ENCODE measurements around the gene THEMIS.
"Not testable (repeated sequence)": the region's sequence is repeated elsewhere in the genome, so short reads cannot be mapped to it uniquely, and the experiment has no call there.

THEMIS gene

DNA sequence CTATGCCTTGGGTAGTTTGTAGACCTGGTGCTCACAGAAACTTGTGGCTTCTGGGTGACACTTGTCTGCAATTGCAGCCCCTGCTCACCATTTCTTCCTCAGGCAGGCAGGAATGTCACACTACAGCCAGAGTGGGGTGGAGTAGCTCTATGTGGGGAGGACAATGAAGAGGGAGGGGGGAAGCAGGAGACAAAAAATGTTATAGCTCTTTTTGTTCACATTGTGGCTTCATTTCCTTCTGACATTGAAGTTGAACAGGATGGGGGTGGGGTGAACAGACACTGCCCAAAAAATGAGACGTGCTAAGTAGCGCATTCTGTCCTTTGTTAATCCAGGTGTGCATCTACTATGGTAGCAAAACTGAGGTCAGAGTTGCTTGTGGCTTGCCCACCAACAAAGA, at the start of gene THEMIS:
THEMIS (minus strand) TSS at position 124 of the 400 bp plus-strand sequence. CDS start 126 bp downstream, outside the sequence.
- no peak for DNase-seq (ENCODE audit: low read depth)

DNA sequence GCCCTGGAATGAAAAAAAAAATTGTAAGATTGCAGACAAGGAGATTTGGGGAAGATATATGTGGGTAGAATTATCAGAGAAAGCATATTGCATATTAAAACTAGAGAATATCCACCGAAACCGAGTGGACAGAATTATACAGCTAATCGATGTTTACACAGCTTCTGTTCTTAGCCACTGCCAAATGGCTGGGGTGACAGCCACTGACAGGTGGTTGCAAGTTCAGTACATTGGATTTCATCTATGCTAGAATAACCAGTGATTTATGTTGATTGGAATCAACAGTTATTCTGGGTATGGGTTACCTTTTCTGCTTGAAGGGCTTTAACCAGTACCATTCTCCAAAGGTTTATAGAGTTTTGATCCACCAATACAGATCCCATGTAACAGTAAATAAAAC, 48.4 kb upstream of the THEMIS start:
- no peak for DNase-seq (ENCODE audit: low read depth)

DNA sequence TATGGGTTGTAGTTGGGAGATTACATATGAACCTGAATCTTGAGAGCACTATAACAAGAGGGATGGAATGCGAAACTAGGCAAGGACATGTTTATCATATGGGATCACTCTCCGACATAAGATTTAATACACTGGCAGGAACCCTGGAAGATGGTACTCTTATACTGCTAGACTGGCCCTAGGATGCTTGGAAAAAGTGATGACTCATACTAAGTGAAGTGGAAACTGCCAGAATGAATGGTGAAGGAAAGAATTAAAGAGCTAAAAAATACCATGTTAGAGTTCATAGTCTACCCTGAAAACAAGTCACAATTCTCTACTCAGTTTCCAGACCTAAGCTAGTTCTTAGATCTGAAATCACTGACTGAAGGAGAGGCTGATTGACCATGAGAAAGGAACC, 45.5 kb upstream of the THEMIS start:
- DNase-seq (ENCODE audit: low read depth), result no peak

- no peak for DNase-seq (ENCODE audit: low read depth)
Observed at GRCh38 chr6:127945434-127946097, 44.7 kb upstream of the THEMIS start.

DNA sequence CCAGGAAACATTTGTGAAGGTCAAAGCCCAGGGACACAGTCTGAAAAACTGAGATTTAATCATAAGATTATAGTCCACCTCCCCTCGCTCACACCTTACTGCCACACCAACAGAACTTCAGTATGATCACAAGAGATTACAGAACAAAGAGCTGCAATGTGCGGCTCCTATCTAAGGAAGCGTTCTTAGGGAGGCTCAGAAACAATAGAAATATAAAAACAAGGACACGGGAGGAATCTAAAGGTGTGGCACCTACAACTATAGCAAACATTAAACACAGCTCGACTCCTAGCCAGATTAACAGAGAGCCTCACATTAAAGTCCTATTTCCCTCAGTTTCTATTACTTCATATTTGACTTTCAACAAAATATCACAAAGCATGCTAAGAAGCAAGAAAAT, 40.4 kb upstream of the THEMIS start:
- DNase-seq (ENCODE audit: low read depth), result no peak

GRCh38 chr6:127939442-127940066, 38.7 kb upstream of the THEMIS start:
- no peak for DNase-seq (ENCODE audit: low read depth)

DNA sequence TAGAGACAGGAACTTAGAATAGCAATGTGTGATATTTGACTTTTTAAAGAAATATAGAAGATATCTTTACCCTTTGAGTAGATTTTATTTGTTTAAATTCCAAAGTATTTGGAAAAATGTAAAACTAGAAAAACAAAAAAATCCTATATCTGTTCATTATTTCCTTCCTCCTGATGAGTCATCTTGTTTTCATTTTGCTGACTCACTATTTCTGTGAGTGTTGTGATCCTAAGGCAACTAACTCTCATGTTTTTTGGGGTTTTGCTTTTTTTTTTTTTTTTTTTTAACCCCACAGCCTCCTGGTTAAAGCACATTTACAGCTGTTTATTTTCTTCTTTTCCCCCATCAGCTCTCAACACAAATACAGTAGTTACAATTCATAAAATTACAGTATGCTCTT, 37.8 kb upstream of the THEMIS start:
- no peak for DNase-seq (ENCODE audit: low read depth)

- DNase-seq (ENCODE audit: low read depth), result no peak
Observed at GRCh38 chr6:127937747-127938146, 36.9 kb upstream of the THEMIS start.

DNA sequence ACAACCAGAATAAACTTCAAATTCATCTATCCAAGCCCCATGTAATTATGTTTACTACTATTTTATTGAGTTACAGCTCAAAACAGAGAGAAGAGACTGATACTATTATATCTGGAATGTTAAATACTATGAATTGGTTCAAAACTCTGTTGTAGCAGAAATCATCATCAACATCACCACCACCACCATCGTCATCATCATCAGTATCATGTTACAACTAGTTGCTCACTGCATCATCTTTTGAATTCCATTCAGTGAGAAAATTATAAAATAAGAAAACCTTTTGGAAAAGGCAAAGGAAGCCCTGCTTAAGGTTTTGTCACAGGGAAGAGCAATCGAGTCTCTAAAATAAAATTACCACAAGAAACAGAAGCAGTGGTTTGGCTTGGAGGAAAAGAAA, 36.2 kb upstream of the THEMIS start:
- no peak for DNase-seq (ENCODE audit: low read depth)

- no peak for DNase-seq (ENCODE audit: low read depth)
Observed at GRCh38 chr6:127934956-127935355, 34.1 kb upstream of the THEMIS start.

DNA sequence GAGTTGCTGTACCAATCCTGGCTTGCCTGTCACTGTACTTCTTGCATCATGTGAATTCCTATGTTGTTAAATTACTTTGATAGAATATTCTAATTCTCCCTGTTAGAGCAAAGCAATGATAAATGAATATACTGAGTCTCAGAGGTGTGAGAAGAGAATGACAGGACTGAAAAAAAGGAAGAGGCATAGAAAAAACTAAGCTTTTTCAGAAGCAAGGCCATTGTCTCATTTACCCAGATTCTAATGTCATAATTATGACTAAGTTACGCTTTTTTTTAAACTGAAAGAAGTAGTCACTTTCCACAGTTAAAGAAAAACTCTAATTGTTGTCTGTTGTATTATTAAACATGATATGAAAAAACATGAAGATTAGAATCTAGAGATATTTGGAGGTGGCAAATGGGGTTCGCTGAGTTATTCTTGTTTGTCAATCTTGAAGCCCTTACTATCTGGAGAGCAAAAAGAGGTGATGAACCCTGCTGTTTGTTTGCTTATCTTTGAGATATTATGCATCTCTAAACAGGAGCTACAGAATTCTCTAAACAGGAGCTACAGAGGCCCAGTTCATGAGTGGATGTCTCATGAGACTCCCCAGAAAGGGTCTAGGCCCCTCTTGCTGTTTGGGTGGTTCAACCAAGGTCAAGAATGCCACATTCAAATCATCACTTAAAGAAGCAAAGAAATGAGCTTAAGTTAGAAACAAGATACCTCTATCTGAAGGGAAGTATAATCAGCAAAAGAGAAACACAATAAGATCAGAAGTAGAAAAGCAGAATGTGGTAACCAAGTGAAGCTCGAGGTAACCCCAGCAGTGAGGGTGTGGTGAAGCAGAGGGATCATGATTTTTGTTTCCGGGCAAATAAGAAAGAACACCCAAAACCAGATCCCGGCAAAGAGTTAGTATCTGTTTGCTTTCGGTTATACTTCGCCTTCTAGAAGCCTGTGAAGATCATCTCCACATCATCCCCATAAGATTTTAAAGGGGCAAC, 33.3 kb upstream of the THEMIS start:
- DNase-seq (ENCODE audit: low read depth), result no peak

DNA sequence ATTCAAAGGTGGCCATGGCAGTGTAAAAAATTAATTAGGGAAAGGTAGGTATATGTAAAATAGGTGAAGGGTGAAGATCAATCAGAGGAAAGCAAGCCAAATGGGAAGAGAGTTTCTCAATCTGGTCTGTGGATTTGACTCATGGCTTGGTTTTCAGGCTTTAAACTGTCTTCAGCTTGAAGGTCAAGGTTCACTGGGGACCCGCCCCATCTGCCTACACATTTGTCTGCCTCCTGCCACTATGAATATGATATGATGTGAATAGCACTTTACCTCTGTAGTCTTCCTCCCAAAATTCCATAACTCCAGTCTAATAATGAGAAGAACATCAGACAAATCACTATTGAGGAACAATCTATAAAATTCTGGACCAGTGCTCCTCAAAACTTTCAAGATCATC, 32.3 kb upstream of the THEMIS start:
- DNase-seq (ENCODE audit: low read depth), result no peak

- DNase-seq (ENCODE audit: low read depth), result no peak
Observed at GRCh38 chr6:127932708-127933107, 31.9 kb upstream of the THEMIS start.

GRCh38 chr6:127926441-127926840, 25.6 kb upstream of the THEMIS start:
- not testable (repeated sequence) for DNase-seq (ENCODE audit: low read depth)

DNA sequence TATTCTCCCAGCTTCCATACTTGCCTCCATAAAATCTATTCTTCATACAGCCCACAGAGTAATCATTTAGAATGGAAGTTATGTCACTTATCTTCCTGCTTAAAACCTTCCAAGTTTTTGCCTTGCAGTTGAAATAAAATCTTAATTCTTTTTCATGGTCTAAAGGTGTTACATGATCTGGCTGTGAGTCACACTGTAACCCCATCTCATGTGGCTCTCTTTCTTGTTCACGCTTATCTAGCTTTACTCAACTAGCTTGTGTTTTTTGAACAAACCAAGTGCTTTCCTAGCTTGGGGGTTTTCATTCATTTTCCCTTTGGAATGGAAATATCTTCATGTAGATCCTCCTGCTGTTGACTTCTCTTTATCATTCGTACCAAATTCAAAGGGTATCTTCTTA, 23.6 kb upstream of the THEMIS start:
- DNase-seq (ENCODE audit: low read depth), result no peak

DNA sequence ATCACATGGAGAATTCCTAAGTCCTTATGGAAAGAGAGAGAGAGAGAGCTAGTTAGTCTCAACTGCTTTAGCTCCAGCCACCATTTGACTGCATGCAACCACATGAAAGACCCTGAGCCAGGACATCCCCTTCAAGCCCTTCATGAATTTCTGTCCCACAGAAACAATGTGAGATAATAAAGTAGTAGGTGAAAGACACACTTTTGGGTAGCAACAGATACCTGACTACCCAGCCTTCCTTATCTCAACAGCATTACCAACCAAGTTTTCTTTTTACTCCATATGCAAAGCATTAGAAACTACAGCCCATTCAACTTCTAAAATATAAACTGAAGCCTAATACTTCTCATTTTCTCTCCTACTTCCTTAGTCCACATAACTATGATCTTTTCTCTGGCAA, 23.2 kb upstream of the THEMIS start:
- no peak for DNase-seq (ENCODE audit: low read depth)

DNA sequence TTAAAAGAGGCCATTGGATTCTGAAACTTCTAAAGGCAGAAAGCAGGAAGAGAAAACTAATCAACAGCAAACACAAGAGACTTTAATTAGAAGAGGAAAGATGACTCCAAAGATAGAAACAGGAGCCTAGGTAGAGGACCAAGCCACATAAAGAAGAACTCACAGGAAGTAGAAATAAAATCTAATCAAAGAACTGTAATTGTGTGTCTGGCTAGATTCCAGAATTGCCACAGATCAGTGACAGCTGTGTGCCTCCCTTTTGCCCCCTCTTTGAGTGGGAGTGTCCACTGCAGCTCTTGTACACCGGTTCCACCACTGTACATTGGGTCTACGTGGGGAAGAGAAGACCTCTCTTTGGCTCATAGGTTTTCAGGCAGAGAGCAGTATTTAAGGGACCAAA, 22.3 kb upstream of the THEMIS start:
- DNase-seq (ENCODE audit: low read depth), result no peak

- no peak for DNase-seq (ENCODE audit: low read depth)
Observed at GRCh38 chr6:127921982-127922381, 21.1 kb upstream of the THEMIS start.

DNA sequence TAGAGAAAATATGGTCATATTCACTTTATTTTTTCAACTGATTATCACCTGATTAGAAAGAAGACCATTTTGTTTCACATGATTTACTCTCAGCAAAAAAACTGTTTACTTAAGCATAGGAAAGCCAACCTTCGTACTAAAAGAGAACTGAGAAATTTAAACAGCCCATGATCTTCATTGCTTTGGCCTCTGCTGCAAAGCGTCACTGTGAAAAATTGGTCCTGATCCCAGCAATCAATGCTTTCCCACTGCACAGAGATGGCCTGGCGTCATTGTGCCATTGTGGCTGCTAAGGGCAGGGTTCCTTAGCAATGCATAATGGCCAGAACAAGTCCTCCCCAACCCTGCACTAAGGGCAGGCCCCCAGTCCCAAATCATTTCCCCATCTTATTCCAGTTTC, 19.9 kb upstream of the THEMIS start:
- no peak for DNase-seq (ENCODE audit: low read depth)

- no peak for DNase-seq (ENCODE audit: low read depth)
Observed at GRCh38 chr6:127918506-127919427, 17.9 kb upstream of the THEMIS start.

- no peak for DNase-seq (ENCODE audit: low read depth)
Observed at GRCh38 chr6:127917766-127918165, 16.9 kb upstream of the THEMIS start.

DNA sequence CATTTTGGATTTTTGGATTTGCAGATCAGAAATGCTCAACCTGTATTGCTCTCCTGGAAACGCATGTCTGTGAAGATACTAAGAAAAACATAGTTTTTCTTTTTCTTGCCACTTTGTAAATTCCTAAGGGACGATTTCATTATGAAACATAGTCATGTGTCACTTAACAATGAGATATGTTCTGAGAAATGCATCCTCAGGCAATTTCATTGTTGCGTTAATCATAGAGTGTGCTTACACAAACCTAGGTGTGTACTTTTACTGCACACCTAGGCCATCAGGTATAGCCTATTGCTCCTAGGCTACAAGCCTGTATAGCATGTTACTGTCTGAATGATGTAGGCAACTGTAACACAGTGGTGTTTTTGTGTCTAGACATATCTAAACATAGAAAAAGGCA, 13.4 kb upstream of the THEMIS start:
- no peak for DNase-seq (ENCODE audit: low read depth)

Data from activated T-cell treated with anti-CD3 and anti-CD28 coated beads for 48 hours (primary cell).